Esophagus muscularis mucosa (tissue), 2 donors: ENCODE measurements around the gene LSS.
"Not testable (repeated sequence)": the region's sequence is repeated elsewhere in the genome, so short reads cannot be mapped to it uniquely, and the experiment has no call there.

ENCODE experiments used
- EP300 ChIP-seq: sonication (generic); formaldehyde crosslinking; IDR thresholded peaks from one replicate; pipeline ENCODE4 v1.6.1; 2017; ENCODE audit warnings: antibody characterized with exemption
- POLR2A ChIP-seq: fragments of 450-650 bp; IDR thresholded peaks from one replicate; pipeline ENCODE4 v1.6.1; 2017; ENCODE audit warnings: antibody characterized with exemption, moderate library complexity, mild to moderate bottlenecking, low read depth

DNA sequence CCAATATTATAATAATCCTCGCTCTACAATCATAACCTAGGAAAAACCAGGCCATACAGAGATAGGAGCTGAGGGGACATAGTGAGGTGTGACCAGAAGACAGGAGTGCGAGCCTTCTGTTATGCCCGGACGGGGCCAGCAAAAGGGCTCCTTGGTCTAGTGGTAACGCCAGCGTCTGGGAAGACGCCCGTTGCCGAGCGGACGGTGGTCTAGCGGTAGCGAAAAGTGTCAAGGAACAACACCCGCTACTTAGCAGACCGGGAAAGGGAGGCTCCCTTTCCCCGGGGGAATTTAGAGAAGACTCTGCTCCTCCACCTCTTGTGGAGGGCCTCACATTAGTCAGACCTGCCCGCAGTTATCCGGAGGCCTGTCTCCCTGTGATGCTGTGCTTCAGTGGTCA lies 4.9 kb downstream of the LSS start:
- not testable (repeated sequence) for TF ChIP-seq POLR2A, EP300
